ENCODE measurements around the gene SLC9A4. TPM values are rescaled to one million over a fixed set of nuclear protein-coding genes. Genes with fewer than 3 reads are reported as not detected.

SLC9A4 gene
- total RNA-seq, 1 donor = not detected

DNA sequence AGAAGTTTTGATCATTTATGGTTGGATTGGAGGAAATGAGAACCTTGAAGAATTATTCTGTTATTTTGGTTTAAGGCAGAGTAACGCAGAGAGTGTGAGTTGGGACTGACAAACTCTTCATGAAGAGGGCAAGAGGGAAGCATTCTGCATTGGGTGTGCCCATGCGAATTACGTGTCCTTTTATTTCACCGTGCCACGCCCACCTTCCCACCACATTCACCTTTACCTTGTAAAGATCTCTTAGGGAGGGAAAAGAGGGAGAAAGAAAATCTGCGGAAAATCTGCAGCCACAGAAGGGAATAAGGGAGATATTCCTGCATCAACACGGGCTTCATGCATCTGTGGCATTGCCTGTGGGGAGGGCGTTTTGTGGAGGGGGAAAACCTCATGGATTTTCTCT lies 31.8 kb downstream of the SLC9A4 start:
- no peak for DNase-seq (ENCODE audit: insufficient read length, low spot score, missing footprints)
- Histone ChIP-seq H3K9me3 (ENCODE audit: low read depth, low read length) (no peaks in the 10 kb centered on the region), H3K36me3 (ENCODE audit: insufficient read depth, low read length) (no peaks in the 10 kb centered on the region), H3K4me3 (ENCODE audit: insufficient read depth, low read length) (no peak overlapping the region), H3K27me3 (ENCODE audit: insufficient read depth, low read length) (no peaks in the 10 kb centered on the region), H3K27ac (ENCODE audit: low read depth, low read length) (no peak overlapping the region), H3K4me2 (ENCODE audit: insufficient read depth, low read length) (no peak overlapping the region), H3K79me2 (ENCODE audit: insufficient read depth, low read length) (no peaks in the 10 kb centered on the region), H2AFZ (ENCODE audit: low read length) (no peak overlapping the region), H4K20me1 (ENCODE audit: insufficient read depth, low read length) (no peaks in the 10 kb centered on the region), H3K4me1 (ENCODE audit: insufficient read depth, low read length) (no peaks in the 10 kb centered on the region)
- no peak for TF ChIP-seq CTCF (IDR thresholded peaks at IDR 0.05; ENCODE audit: extremely low read depth, low read depth, low read length)

GRCh38 chr2:102505290-102505689 lies 32.3 kb downstream of the SLC9A4 start:
- Histone ChIP-seq H3K9me3 (ENCODE audit: low read depth, low read length) (no peaks in the 10 kb centered on the region), H3K4me3 (ENCODE audit: insufficient read depth, low read length) (no peak overlapping the region), H3K4me2 (ENCODE audit: insufficient read depth, low read length) (no peak overlapping the region), H2AFZ (ENCODE audit: low read length) (no peak overlapping the region), H3K4me1 (ENCODE audit: insufficient read depth, low read length) (no peaks in the 10 kb centered on the region), H3K79me2 (ENCODE audit: insufficient read depth, low read length) (no peaks in the 10 kb centered on the region), H3K27me3 (ENCODE audit: insufficient read depth, low read length) (no peaks in the 10 kb centered on the region), H3K36me3 (ENCODE audit: insufficient read depth, low read length) (no peaks in the 10 kb centered on the region), H3K27ac (ENCODE audit: low read depth, low read length) (no peak overlapping the region), H4K20me1 (ENCODE audit: insufficient read depth, low read length) (no peaks in the 10 kb centered on the region)
- no peak for DNase-seq (ENCODE audit: insufficient read length, low spot score, missing footprints)
- no peak for TF ChIP-seq CTCF (IDR thresholded peaks at IDR 0.05; ENCODE audit: extremely low read depth, low read depth, low read length)

DNA sequence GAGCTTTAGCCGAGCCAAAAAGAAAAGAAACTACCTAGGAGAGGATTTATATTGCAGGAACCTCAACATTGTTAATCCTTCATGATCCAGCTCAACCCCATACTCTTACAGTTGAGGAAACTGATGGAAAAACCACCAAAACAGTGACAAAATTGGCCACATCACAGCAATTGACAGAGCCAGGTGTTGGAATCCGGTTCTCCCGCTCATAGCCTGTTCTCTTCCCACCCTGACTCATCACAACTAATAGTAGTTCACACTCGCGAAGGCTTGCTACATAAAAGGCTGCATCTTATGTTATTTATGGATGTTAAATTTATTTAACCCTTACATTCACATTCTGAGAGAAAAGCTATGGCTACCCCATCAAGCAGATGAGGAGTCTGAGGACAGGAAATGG lies 33.7 kb downstream of the SLC9A4 start:
- no peaks in the 10 kb centered on the region for H3K9me3 ChIP-seq (ENCODE audit: low read depth, low read length)
- DNase-seq (ENCODE audit: insufficient read length, low spot score, missing footprints) = no peak
- no peaks in the 10 kb centered on the region for H3K4me1 ChIP-seq (ENCODE audit: insufficient read depth, low read length)
- H3K27ac ChIP-seq (ENCODE audit: low read depth, low read length) = no peak overlapping the region
- H3K79me2 ChIP-seq (ENCODE audit: insufficient read depth, low read length) = no peaks in the 10 kb centered on the region
- H4K20me1 ChIP-seq (ENCODE audit: insufficient read depth, low read length) = no peaks in the 10 kb centered on the region
- no peaks in the 10 kb centered on the region for H3K36me3 ChIP-seq (ENCODE audit: insufficient read depth, low read length)
- H3K27me3 ChIP-seq (ENCODE audit: insufficient read depth, low read length) = no peaks in the 10 kb centered on the region
- H3K4me2 ChIP-seq (ENCODE audit: insufficient read depth, low read length) = no peak overlapping the region
- TF ChIP-seq CTCF (IDR thresholded peaks at IDR 0.05; ENCODE audit: extremely low read depth, low read depth, low read length) = no peak
- H3K4me3 ChIP-seq (ENCODE audit: insufficient read depth, low read length) = no peak overlapping the region
- H2AFZ ChIP-seq (ENCODE audit: low read length) = no peak overlapping the region

- no peak for DNase-seq (ENCODE audit: insufficient read length, low spot score, missing footprints)
- Histone ChIP-seq H3K36me3 (ENCODE audit: insufficient read depth, low read length) (no peaks in the 10 kb centered on the region), H3K9me3 (ENCODE audit: low read depth, low read length) (no peaks in the 10 kb centered on the region), H3K79me2 (ENCODE audit: insufficient read depth, low read length) (no peaks in the 10 kb centered on the region), H3K4me2 (ENCODE audit: insufficient read depth, low read length) (no peak overlapping the region), H3K4me3 (ENCODE audit: insufficient read depth, low read length) (no peak overlapping the region), H2AFZ (ENCODE audit: low read length) (no peak overlapping the region), H3K27me3 (ENCODE audit: insufficient read depth, low read length) (no peaks in the 10 kb centered on the region), H4K20me1 (ENCODE audit: insufficient read depth, low read length) (no peaks in the 10 kb centered on the region), H3K27ac (ENCODE audit: low read depth, low read length) (no peak overlapping the region), H3K4me1 (ENCODE audit: insufficient read depth, low read length) (peaks cover 5% of the 10 kb centered on the region)
- no peak for TF ChIP-seq CTCF (IDR thresholded peaks at IDR 0.05; ENCODE audit: extremely low read depth, low read depth, low read length)
Measured at GRCh38 chr2:102508863-102509262, 35.8 kb downstream of the SLC9A4 start.

Data from osteoblast (primary cell).